Measurements from ENCODE around the gene ZNF462. TPM values are rescaled to one million over a fixed set of nuclear protein-coding genes. Genes with fewer than 3 reads are reported as not detected.

Gene ZNF462
- total RNA-seq, 8 experiments from 2014 or later, result 0.49 to 85.2 (median 47.8) TPM

- Histone ChIP-seq H3K4me1 (replicated peaks in 1 of 2) (peaks cover 5 to 27% of the 10 kb centered on the region in 2 donors), H3K27ac (no peak overlapping the region), H3K4me3 (no peak overlapping the region)
- in situ Hi-C loops (cut with MboI; ENCODE audit: low pct_unique_long_range_greater_than_20kb in 2 of 9, low sequenced_read_pairs in 9 of 9, unreplicated experiment in 9 of 9), result no loop called here
- ATAC-seq (replicated peaks in 6 of 8), result no peak
- 43 to 94% (median 82%) methylated on average over 1 to 4 of the region's 5 CpGs; no CpG with 5 or more reads in 2 of the 10 experiments for WGBS, 10 experiments
Observed at GRCh38 chr9:106868565-106868964, 5.6 kb downstream of the ZNF462 start.

- in situ Hi-C loops (cut with MboI; ENCODE audit: low pct_unique_long_range_greater_than_20kb in 2 of 9, low sequenced_read_pairs in 9 of 9, unreplicated experiment in 9 of 9), result no loop called here
- Histone ChIP-seq H3K4me1 (replicated peaks in 1 of 2) (peaks cover 5 to 27% of the 10 kb centered on the region in 2 donors), H3K4me3 (no peak overlapping the region), H3K27ac (no peak overlapping the region)
- no peak for ATAC-seq (replicated peaks in 6 of 8)
- 0 to 100% (median 66%) methylated on average over 1 to 2 of the region's 2 CpGs; no CpG with 5 or more reads in 3 of the 10 experiments for WGBS, 10 experiments
Observed at GRCh38 chr9:106869028-106869427, 6.1 kb downstream of the ZNF462 start.

- ATAC-seq (replicated peaks in 6 of 8), result no peak
- in situ Hi-C loops (cut with MboI; ENCODE audit: low pct_unique_long_range_greater_than_20kb in 2 of 9, low sequenced_read_pairs in 9 of 9, unreplicated experiment in 9 of 9), result no loop called here
- WGBS, 10 experiments, result 0 to 100% (median 77%) methylated on average over 1 to 3 of the region's 3 CpGs; no CpG with 5 or more reads in 1 of the 10 experiments
- Histone ChIP-seq H3K4me3 (no peak overlapping the region), H3K4me1 (replicated peaks in 1 of 2) (peaks cover 8 to 27% of the 10 kb centered on the region in 2 donors), H3K27ac (no peak overlapping the region)
Observed at GRCh38 chr9:106869458-106869857, 6.5 kb downstream of the ZNF462 start.

- Histone ChIP-seq H3K4me1 (replicated peaks in 1 of 2) (peaks cover 8 to 12% of the 10 kb centered on the region in 2 donors), H3K27ac (no peak overlapping the region), H3K4me3 (no peak overlapping the region)
- ATAC-seq (replicated peaks in 6 of 8), result no peak
- in situ Hi-C loops (cut with MboI; ENCODE audit: low pct_unique_long_range_greater_than_20kb in 2 of 9, low sequenced_read_pairs in 9 of 9, unreplicated experiment in 9 of 9), result no loop called here
- 45 to 100% (median 98%) methylated on average over 1 to 5 of the region's 5 CpGs; no CpG with 5 or more reads in 2 of the 10 experiments for WGBS, 10 experiments
Observed at GRCh38 chr9:106872641-106873040, 9.7 kb downstream of the ZNF462 start.

GRCh38 chr9:106874031-106874430, 11.1 kb downstream of the ZNF462 start:
- WGBS, 10 experiments, result 55 to 100% (median 91%) methylated on average over 1 to 3 of the region's 3 CpGs; no CpG with 5 or more reads in 1 of the 10 experiments

DNA sequence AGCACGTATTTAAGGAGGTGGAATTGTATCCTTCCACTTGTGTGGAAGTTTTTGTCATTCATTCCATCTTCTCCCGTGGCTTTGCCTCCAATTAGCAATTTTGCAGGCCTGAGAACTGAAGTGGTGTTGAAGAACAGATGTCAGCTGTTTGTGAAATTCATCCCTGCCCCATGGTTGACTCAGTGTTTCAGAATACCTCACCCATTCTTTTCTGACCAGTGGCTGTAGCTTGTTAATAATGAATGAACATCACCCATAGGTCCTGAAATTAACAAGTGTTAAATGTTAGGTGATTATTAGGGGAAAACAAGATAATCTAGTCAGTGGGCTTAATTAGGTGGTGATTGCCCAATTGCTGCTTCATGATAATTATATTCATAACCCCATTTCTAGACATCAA, 11.7 kb downstream of the ZNF462 start:
- ATAC-seq (replicated peaks in 6 of 8), result no peak
- Histone ChIP-seq H3K4me3 (no peak overlapping the region), H3K27ac (no peak overlapping the region), H3K4me1 (replicated peaks in 1 of 2) (peaks cover 13 to 27% of the 10 kb centered on the region in 2 donors)
- in situ Hi-C loops (cut with MboI; ENCODE audit: low pct_unique_long_range_greater_than_20kb in 2 of 9, low sequenced_read_pairs in 9 of 9, unreplicated experiment in 9 of 9), result no loop called here
- WGBS, 10 experiments, result 15 to 100% (median 45%) methylated on average over 1 to 2 of the region's 2 CpGs; no CpG with 5 or more reads in 2 of the 10 experiments

More at GRCh38 chr9:106874031-106874430, 11.1 kb downstream of the ZNF462 start:
- in situ Hi-C loops (cut with MboI; ENCODE audit: low pct_unique_long_range_greater_than_20kb in 2 of 9, low sequenced_read_pairs in 9 of 9, unreplicated experiment in 9 of 9), result no loop called here
- Histone ChIP-seq H3K4me1 (replicated peaks in 1 of 2) (peaks cover 12 to 22% of the 10 kb centered on the region in 2 donors), H3K4me3 (no peak overlapping the region), H3K27ac (no peak overlapping the region)
- ATAC-seq (replicated peaks in 6 of 8), result no peak

- no peak overlapping the region for H3K4me3 ChIP-seq
- no peak for ATAC-seq (replicated peaks in 6 of 8)
- H3K4me1 ChIP-seq (replicated peaks in 1 of 2), result peaks cover 16 to 28% of the 10 kb centered on the region in 2 donors
- H3K27ac ChIP-seq, result no peak overlapping the region
- in situ Hi-C loops (cut with MboI; ENCODE audit: low pct_unique_long_range_greater_than_20kb in 2 of 9, low sequenced_read_pairs in 9 of 9, unreplicated experiment in 9 of 9), result no loop called here
- WGBS, 10 experiments, result 65 to 100% (median 85%) methylated on average over 1 to 3 of the region's 3 CpGs; no CpG with 5 or more reads in 2 of the 10 experiments
Observed at GRCh38 chr9:106875529-106875928, 12.6 kb downstream of the ZNF462 start.

- WGBS, 10 experiments, result 67 to 100% (median 95%) methylated on average over 1 to 5 of the region's 6 CpGs; no CpG with 5 or more reads in 3 of the 10 experiments
- in situ Hi-C loops (cut with MboI; ENCODE audit: low pct_unique_long_range_greater_than_20kb in 2 of 9, low sequenced_read_pairs in 9 of 9, unreplicated experiment in 9 of 9), result no loop called here
- Histone ChIP-seq H3K4me1 (replicated peaks in 1 of 2) (peaks cover 16 to 28% of the 10 kb centered on the region in 2 donors), H3K4me3 (no peak overlapping the region), H3K27ac (no peak overlapping the region)
- no peak for ATAC-seq (replicated peaks in 6 of 8)
Observed at GRCh38 chr9:106877345-106877744, 14.4 kb downstream of the ZNF462 start.

DNA sequence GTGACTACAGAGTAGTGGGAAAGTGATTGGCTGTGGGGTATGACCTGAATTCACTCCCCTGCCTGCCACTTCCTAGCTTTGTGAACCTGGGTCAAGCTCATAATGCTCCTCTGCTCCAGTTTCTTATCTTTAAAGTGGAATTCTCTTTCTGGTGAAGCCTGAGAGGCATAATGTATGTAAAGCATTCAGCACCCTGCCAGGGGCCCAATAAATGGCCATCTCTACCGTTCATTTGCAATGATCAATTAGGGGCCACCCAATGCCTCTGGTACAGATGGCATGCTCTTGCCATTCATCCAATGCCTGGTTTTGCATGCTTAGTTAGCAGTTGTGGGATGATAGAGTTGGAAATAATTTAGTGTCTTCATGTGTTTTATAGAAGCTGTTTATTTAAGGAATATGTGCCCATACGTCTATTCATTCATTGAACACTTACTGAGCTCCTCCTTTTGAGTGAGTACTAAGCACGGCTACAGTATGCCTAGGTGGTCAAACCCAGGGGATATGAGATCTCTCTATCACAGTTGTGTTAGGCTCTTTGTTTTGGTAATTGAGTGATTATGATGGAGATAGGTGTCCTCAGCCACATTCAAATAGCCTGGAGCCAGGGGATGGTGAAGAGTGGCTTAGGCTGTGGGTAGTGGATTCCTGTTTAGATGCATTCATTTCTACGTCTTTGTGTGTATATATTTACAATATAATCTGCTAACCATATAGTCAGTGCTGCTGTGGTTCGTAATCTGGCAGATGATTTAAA, 15.3 kb downstream of the ZNF462 start:
- H3K27ac ChIP-seq, result peak overlapping the region in 1 of 2 donors; percentile 64
- no peak overlapping the region for H3K4me3 ChIP-seq
- in situ Hi-C loops (cut with MboI; ENCODE audit: low pct_unique_long_range_greater_than_20kb in 2 of 9, low sequenced_read_pairs in 9 of 9, unreplicated experiment in 9 of 9), result no loop called here
- 0 to 93% (median 59%) methylated on average over 1 to 5 of the region's 5 CpGs for WGBS, 10 experiments
- ATAC-seq (replicated peaks in 6 of 8), result peak in 3 of 8 experiments; percentile 25 to 40 (median 39)
- H3K4me1 ChIP-seq (replicated peaks in 1 of 2), result peaks cover 16 to 28% of the 10 kb centered on the region in 2 donors

DNA sequence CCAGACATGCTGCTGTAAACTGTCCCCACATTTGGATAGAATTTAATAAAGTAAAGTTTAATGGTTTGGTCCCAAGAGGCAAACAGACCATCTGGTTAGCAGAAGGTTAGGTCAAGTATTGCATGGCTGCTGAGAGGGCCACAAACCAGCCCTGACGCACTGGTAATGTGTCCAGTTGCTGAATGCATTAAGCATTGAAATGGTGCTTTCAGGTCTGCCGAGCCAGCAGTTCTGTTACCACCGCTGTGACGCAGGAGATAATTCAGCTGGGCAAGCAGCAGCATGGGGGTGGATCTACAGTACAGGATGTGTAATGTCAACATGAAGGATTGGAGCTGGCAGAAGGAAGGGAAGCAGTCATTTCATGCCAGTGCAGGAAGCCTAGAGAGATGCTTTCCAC, 16.0 kb downstream of the ZNF462 start:
- Histone ChIP-seq H3K27ac (peak overlapping the region in 1 of 2 donors; percentile 64), H3K4me3 (no peak overlapping the region), H3K4me1 (replicated peaks in 1 of 2) (peaks cover 16 to 28% of the 10 kb centered on the region in 2 donors)
- 0 to 40% (median 14%) methylated on average over 1 to 4 of the region's 4 CpGs; no CpG with 5 or more reads in 5 of the 10 experiments for WGBS, 10 experiments
- ATAC-seq (replicated peaks in 6 of 8), result peak in 6 of 8 experiments; percentile 66 to 97 (median 95)
- in situ Hi-C loops (cut with MboI; ENCODE audit: low pct_unique_long_range_greater_than_20kb in 2 of 9, low sequenced_read_pairs in 9 of 9, unreplicated experiment in 9 of 9), result no loop called here

DNA sequence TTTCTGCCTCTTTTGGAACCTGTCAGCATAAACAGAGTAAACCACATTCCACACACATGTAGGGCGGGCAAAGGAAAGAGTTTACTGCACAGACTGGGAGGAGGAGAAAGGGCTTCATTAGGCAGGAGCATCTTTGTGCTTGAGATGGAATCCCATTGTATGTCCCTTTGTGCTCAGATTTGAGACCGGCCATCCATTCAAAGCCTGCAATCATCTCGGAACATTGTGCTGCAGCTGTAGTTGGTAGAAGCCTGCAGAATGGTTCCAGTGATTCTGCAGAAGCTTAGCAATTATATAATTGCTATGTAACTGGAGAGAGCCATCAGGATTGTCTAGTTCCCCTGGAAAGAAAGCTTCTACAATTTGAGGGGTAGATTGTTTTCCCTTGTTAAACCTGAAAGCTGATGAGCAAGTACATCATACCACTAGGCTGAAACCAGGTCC, 16.5 kb downstream of the ZNF462 start:
- H3K27ac ChIP-seq, result peak overlapping the region; percentile 10 to 14
- ATAC-seq (replicated peaks in 6 of 8), result peak in 5 of 8 experiments; percentile 48 to 58 (median 55)
- peaks cover 16 to 25% of the 10 kb centered on the region in 2 donors for H3K4me1 ChIP-seq (replicated peaks in 1 of 2)
- no peak overlapping the region for H3K4me3 ChIP-seq
- in situ Hi-C loops (cut with MboI; ENCODE audit: low pct_unique_long_range_greater_than_20kb in 2 of 9, low sequenced_read_pairs in 9 of 9, unreplicated experiment in 9 of 9), result no loop called here
- WGBS, 10 experiments, result 33 to 100% (median 60%) methylated on average over 1 to 3 of the region's 3 CpGs; no CpG with 5 or more reads in 4 of the 10 experiments

- Histone ChIP-seq H3K27ac (no peak overlapping the region), H3K4me1 (replicated peaks in 1 of 2) (peaks cover 16 to 23% of the 10 kb centered on the region in 2 donors), H3K4me3 (no peak overlapping the region)
- ATAC-seq (replicated peaks in 6 of 8), result no peak
- 40 to 100% (median 95%) methylated on average over 1 to 4 of the region's 5 CpGs; no CpG with 5 or more reads in 2 of the 10 experiments for WGBS, 10 experiments
- in situ Hi-C loops (cut with MboI; ENCODE audit: low pct_unique_long_range_greater_than_20kb in 2 of 9, low sequenced_read_pairs in 9 of 9, unreplicated experiment in 9 of 9), result no loop called here
Observed at GRCh38 chr9:106880081-106880480, 17.1 kb downstream of the ZNF462 start.

GRCh38 chr9:106880863-106881262, 17.9 kb downstream of the ZNF462 start:
- in situ Hi-C loops (cut with MboI; ENCODE audit: low pct_unique_long_range_greater_than_20kb in 2 of 9, low sequenced_read_pairs in 9 of 9, unreplicated experiment in 9 of 9), result no loop called here
- H3K27ac ChIP-seq, result no peak overlapping the region
- 43 to 100% (median 90%) methylated on average over 1 to 6 of the region's 6 CpGs; no CpG with 5 or more reads in 1 of the 10 experiments for WGBS, 10 experiments
- no peak overlapping the region for H3K4me3 ChIP-seq
- peaks cover 16 to 23% of the 10 kb centered on the region in 2 donors for H3K4me1 ChIP-seq (replicated peaks in 1 of 2)
- no peak for ATAC-seq (replicated peaks in 6 of 8)
